RWPE1 (cell line): Measurements from ENCODE around the gene EPHB2.
A peak's percentile ranks its signal among the peaks of the same experiment; 100 is the strongest.

Source experiments
- CTCF ChIA-PET: fragments of 350-600 bp; sonication (Branson Sonifier 250); formaldehyde crosslinking; extraction: SDS; loops from one replicate; lab custom pipeline; 2021; lab: Yijun Ruan, JAX
- POLR2A ChIA-PET: fragments of 400-600 bp; formaldehyde crosslinking; extraction: SDS; loops from one replicate; lab custom pipeline; 2020; ENCODE audit warnings: antibody characterized with exemption; ENCODE audit not compliant: low non-redundant PET; lab: Yijun Ruan, JAX
- DNase-seq: peaks from one replicate; pipeline ENCODE4 v3.0.0; 2012; ENCODE audit warnings: low spot score
- H3K27ac ChIP-seq: fragments of 450-650 bp; 2 replicates; pipeline ENCODE4 v1.5.1; 2017
- TF ChIP-seq, protein P1 (sequence below): fragments of 450-650 bp; conservative IDR thresholded peaks from 2 replicates; pipeline ENCODE4 v1.5.1; 2017; ENCODE audit warnings: low read depth, mild to moderate bottlenecking

EPHB2 gene

DNA sequence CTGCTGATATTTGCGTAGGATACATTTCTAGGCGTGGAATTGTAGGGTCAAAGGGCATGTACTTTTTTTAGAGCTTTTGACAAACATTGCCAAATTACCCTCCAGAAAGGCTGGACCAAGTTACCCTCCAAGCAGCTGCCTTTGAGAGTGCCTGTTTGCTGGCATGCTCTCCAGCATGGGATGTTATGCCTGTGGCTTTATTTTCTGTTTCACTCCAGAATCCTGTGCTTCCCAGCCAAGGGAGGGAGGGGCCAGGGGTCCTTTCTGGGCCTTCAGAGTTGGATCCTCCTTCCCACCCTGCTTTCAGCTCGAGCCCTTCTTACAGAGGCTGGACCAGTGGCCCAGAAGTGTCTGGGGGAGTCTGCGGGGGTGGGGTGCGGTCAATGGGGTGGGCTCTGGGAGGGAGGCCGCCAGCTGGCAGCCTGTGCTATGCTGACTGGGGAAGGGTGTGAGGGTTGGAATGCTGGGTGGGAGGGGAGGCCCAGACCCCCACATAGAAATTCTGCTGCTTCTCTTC, 81.2 kb downstream of the EPHB2 start:
- POLR2A ChIA-PET, result no interaction called here
- TF ChIP-seq, protein P1, sequence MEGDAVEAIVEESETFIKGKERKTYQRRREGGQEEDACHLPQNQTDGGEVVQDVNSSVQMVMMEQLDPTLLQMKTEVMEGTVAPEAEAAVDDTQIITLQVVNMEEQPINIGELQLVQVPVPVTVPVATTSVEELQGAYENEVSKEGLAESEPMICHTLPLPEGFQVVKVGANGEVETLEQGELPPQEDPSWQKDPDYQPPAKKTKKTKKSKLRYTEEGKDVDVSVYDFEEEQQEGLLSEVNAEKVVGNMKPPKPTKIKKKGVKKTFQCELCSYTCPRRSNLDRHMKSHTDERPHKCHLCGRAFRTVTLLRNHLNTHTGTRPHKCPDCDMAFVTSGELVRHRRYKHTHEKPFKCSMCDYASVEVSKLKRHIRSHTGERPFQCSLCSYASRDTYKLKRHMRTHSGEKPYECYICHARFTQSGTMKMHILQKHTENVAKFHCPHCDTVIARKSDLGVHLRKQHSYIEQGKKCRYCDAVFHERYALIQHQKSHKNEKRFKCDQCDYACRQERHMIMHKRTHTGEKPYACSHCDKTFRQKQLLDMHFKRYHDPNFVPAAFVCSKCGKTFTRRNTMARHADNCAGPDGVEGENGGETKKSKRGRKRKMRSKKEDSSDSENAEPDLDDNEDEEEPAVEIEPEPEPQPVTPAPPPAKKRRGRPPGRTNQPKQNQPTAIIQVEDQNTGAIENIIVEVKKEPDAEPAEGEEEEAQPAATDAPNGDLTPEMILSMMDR, result no peak
- CTCF ChIA-PET, result interaction anchor here (0.8 kb wide), 1 partner anchor 70 kb away, joined by 3 read pairs; no protein-coding TSS in a partner anchor
- H3K27ac ChIP-seq, result no peak overlapping the region
- DNase-seq, result no peak

GRCh38 chr1:22792396-22793160, 81.9 kb downstream of the EPHB2 start:
- TF ChIP-seq, protein P1, result no peak
- CTCF ChIA-PET, result interaction anchor here (0.8 kb wide), 1 partner anchor 70 kb away, joined by 3 read pairs; no protein-coding TSS in a partner anchor
- no peak for DNase-seq
- H3K27ac ChIP-seq, result no peak overlapping the region
- POLR2A ChIA-PET, result no interaction called here

- H3K27ac ChIP-seq, result no peak overlapping the region
- TF ChIP-seq, protein P1, result no peak
- CTCF ChIA-PET, result no interaction called here
- DNase-seq, result no peak
- POLR2A ChIA-PET, result no interaction called here
Measured at GRCh38 chr1:22793647-22794046, 83.0 kb downstream of the EPHB2 start.

DNA sequence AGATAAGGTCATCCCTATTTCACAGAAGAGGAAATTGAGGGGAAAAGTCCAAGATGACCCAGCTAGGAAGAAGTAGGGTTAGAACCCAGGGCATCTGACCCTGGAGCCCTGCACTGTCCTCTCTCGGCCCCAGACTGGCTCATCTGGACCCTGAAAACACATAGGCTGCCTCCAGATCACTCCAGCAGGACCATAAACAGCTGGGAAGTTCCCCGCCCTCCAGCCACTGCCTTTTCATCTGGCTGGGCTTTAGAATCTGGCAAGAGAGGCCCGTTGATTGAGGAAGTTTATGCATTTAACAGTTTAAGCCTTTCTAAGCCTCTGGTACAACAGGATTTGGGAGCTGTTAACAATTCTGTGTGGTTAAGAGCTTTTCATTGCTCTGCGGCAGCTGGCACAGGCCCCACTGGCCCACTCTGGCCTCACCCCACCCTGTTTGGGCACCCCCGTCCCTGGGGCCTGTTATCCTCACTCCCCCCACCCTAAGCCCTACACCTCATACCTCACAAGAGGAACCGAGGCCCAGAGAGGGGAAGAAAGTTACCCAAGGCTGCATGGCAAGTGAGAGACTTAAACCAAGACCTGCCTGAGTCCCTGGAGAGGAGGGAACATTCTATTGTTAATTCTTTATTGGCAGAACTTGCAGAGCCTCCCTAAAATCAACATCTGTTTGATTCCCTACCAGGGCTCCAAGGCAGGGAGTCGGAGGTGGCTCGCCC, 84.2 kb downstream of the EPHB2 start:
- TF ChIP-seq, protein P1, result no peak
- CTCF ChIA-PET, result no interaction called here
- POLR2A ChIA-PET, result no interaction called here
- peak overlapping the region; percentile 23; the same call in 1 of the 2 replicates for H3K27ac ChIP-seq
- DNase-seq, result no peak

GRCh38 chr1:22795366-22795714, 84.7 kb downstream of the EPHB2 start:
- POLR2A ChIA-PET, result no interaction called here
- CTCF ChIA-PET, result no interaction called here
- TF ChIP-seq, protein P1, result no peak

GRCh38 chr1:22796642-22797041, 86.0 kb downstream of the EPHB2 start:
- H3K27ac ChIP-seq, result no peak overlapping the region; the same call in 1 of the 2 replicates
- ChIA-PET POLR2A (no interaction called here), CTCF (no interaction called here)
- DNase-seq, result no peak
- TF ChIP-seq, protein P1, result no peak

More at GRCh38 chr1:22795366-22795714, 84.7 kb downstream of the EPHB2 start:
- no peak for DNase-seq
- H3K27ac ChIP-seq, result no peak overlapping the region
